Lung (tissue), 12 donors: ENCODE results near the gene AJM1. TPM values are rescaled to one million over a fixed set of nuclear protein-coding genes. Genes with fewer than 3 reads are reported as not detected.

Source experiments
- ATAC-seq: fragments of 200-7000 bp; cut with Tn5 transposase; one replicate; pipeline ENCODE4 v1.9.1; 2020; ENCODE audit warnings: moderate number of reproducible peaks; ENCODE audit not compliant: insufficient read depth, low FRiP score
- DNase-seq, 3 donors: peaks; one replicate each; pipeline ENCODE4 v3.0.0-alpha.2; 2013 to 2017
- H3K27ac ChIP-seq, 2 donors: one replicate each; pipeline ENCODE4 v1.5.1; 2013; ENCODE audit warnings: mild to moderate bottlenecking in 2 of 2, moderate library complexity in 2 of 2, control low read depth in 1 of 2, inconsistent platforms in 1 of 2, low read depth in 1 of 2, low read length in 1 of 2
- H3K27me3 ChIP-seq, 3 donors: one replicate each; pipeline ENCODE4 v1.5.1; 2013; ENCODE audit warnings: low read length in 2 of 3; ENCODE audit not compliant: control insufficient read depth in 3 of 3, insufficient read depth in 3 of 3
- H3K36me3 ChIP-seq, 4 donors: one replicate each; pipeline ENCODE4 v1.5.1; 2013; ENCODE audit warnings: low read length in 4 of 4, mild to moderate bottlenecking in 1 of 4, moderate library complexity in 1 of 4; ENCODE audit not compliant: control insufficient read depth in 4 of 4, insufficient read depth in 4 of 4
- H3K4me1 ChIP-seq, 5 donors: one replicate each; pipeline ENCODE4 v1.5.1; 2013; ENCODE audit warnings: low read length in 5 of 5, mild to moderate bottlenecking in 2 of 5, moderate library complexity in 1 of 5; ENCODE audit not compliant: control insufficient read depth in 5 of 5, insufficient read depth in 5 of 5
- H3K4me3 ChIP-seq: one replicate; pipeline ENCODE4 v1.5.1; 2013; ENCODE audit warnings: mild to moderate bottlenecking, control low read depth, moderate library complexity
- H3K9ac ChIP-seq, 2 donors: one replicate each; pipeline ENCODE4 v1.5.1; 2013; ENCODE audit warnings: low read length in 2 of 2, control low read depth in 1 of 2; ENCODE audit not compliant: insufficient read depth in 1 of 2
- H3K9me3 ChIP-seq, 4 donors: one replicate each; pipeline ENCODE4 v1.5.1; 2013; ENCODE audit warnings: low read length in 3 of 4, mild to moderate bottlenecking in 1 of 4, moderate library complexity in 1 of 4; ENCODE audit not compliant: control insufficient read depth in 4 of 4, insufficient read depth in 3 of 4
- WGBS, 2 donors: extraction: QIAGEN DNeasy Blood & Tissue Kit; methylation state at CpG; one replicate each; pipeline ENCODE4 v1.1.7; 2013; 5-methylcytosine and 5-hydroxymethylcytosine counted together
- polyA plus RNA-seq, 2 donors: library from polyadenylated mRNA; stranded (reverse); fragments of 200-250 nt; gene quantifications; one replicate each; pipeline ENCODE4 v1.2.1, GENCODE V29; 2013
- total RNA-seq, 2 donors: library from RNA; depleted of rRNA in 1 of 2; stranded (reverse); fragments of >200 nt in 1 of 2; gene quantifications; one replicate each; pipeline ENCODE4 v1.2.1, GENCODE V29; 2014 to 2021
- TF ChIP-seq, protein P1 (sequence below): IDR thresholded peaks from 2 replicates; pipeline ENCODE4 v1.5.1; 2012; ENCODE audit warnings: mild to moderate bottlenecking; ENCODE audit errors: control extremely low read depth, extremely low read depth
- donor health status: control.
- donor health status: control.
- donor health status: Bipolar disorder and iron deficiency.
- donor health status: healthy.
- donor health status: DM: yes; HTN: yes; CAD: no.

Gene AJM1
- total and polyA plus RNA-seq, 4 donors = 1.1 to 4.3 (median 1.5) TPM

GRCh38 chr9:136847088-136847825 lies 5.0 kb downstream of the AJM1 start:
- peak overlapping the region; percentile 38 for H3K4me3 ChIP-seq
- peaks cover 3 to 21% (median 8%) of the 10 kb centered on the region in 3 donors for H3K27me3 ChIP-seq
- WGBS, 2 donors = 1 to 3% methylated on average over 48 to 75 of the region's 75 CpGs
- peak; percentile 52 to 71 (median 67) for DNase-seq
- TF ChIP-seq, protein P1, sequence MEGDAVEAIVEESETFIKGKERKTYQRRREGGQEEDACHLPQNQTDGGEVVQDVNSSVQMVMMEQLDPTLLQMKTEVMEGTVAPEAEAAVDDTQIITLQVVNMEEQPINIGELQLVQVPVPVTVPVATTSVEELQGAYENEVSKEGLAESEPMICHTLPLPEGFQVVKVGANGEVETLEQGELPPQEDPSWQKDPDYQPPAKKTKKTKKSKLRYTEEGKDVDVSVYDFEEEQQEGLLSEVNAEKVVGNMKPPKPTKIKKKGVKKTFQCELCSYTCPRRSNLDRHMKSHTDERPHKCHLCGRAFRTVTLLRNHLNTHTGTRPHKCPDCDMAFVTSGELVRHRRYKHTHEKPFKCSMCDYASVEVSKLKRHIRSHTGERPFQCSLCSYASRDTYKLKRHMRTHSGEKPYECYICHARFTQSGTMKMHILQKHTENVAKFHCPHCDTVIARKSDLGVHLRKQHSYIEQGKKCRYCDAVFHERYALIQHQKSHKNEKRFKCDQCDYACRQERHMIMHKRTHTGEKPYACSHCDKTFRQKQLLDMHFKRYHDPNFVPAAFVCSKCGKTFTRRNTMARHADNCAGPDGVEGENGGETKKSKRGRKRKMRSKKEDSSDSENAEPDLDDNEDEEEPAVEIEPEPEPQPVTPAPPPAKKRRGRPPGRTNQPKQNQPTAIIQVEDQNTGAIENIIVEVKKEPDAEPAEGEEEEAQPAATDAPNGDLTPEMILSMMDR = no peak
- peaks cover 0 to 6% (median 2%) of the 10 kb centered on the region in 4 donors for H3K36me3 ChIP-seq
- peaks cover 3 to 28% (median 9%) of the 10 kb centered on the region in 5 donors for H3K4me1 ChIP-seq
- peak overlapping the region in 1 of 2 donors; percentile 75 for H3K27ac ChIP-seq
- peak; percentile 7 for ATAC-seq
- H3K9me3 ChIP-seq = peaks cover 0 to 3% (median 0%) of the 10 kb centered on the region in 4 donors
- no peak overlapping the region for H3K9ac ChIP-seq

DNA sequence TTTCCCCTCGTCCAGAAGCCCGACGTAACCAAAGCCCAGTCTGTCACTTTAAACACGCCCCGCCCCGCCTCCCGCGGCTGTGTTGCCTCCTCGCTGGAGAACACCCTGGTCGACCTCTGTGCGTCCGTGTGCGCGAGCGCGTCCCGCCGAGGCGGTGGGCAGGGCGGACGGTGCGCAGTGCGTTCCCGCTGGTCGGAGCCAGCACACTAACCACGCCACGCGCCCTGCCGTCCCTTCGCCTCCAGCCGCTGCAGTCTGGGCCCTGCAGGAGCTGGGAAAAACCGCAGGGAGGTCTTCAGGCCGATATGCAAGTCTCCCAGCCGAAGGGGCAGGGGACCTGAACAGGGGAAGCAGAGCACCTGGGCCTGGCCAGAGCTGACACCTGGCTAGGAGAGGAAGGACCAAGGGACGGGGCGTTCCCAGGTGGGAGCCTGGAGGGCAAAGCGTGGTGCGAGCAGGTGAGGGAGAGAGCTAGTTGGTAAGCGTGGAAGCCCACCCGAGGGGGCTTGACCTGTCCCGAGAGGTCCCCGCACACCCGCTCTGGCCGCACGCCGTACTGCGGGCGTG lies 5.6 kb downstream of the AJM1 start:
- peak overlapping the region; percentile 38 for H3K4me3 ChIP-seq
- peaks cover 0 to 3% (median 0%) of the 10 kb centered on the region in 4 donors for H3K9me3 ChIP-seq
- DNase-seq = peak; percentile 60 to 73 (median 69)
- 1% methylated on average over 47 to 48 of the region's 48 CpGs for WGBS, 2 donors
- TF ChIP-seq, protein P1 = no peak
- peak; percentile 63 for ATAC-seq
- H3K27me3 ChIP-seq = peaks cover 3 to 21% (median 8%) of the 10 kb centered on the region in 3 donors
- H3K36me3 ChIP-seq = peaks cover 0 to 6% (median 2%) of the 10 kb centered on the region in 4 donors
- peaks cover 3 to 24% (median 9%) of the 10 kb centered on the region in 5 donors for H3K4me1 ChIP-seq
- H3K27ac ChIP-seq = peak overlapping the region; percentile 71 to 75
- no peak overlapping the region for H3K9ac ChIP-seq

DNA sequence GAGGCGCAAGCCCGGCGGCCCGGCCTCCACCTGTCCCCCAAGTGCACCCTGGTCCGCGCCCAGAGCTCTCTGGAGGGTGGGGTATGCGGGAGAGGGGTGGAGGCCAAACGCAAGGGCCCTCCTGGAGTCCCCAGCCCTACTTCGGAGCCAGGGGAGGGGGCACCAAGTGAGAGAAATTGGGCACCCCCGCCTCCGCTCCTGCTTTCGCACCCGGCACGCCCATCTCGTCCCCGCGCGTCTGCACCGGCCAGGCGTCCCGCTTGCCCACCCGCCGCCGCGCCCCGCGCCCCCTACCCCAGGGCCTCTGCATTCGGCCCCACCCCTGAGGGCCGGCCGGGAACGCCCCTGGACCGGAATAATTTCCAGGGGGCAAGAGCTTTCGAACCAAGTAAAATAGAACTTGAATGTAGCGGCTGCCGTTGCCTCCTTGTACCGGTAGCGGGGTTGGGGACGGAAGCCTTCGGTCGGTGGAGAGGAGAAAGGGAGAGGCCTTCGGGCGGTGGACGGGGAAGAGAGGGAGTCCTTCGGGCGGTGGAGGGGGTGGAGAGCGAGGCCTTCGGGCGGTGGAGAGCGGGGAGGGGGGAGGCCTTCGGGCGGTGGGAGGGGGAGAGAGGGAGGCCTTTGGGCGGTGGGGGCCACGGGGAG lies 6.2 kb downstream of the AJM1 start:
- Histone ChIP-seq H3K27me3 (peaks cover under 1 to 16% (median 8%) of the 10 kb centered on the region in 3 donors), H3K27ac (peak overlapping the region; percentile 78 to 88), H3K36me3 (peaks cover 0 to 6% (median 2%) of the 10 kb centered on the region in 4 donors), H3K9me3 (peaks cover 0 to 3% (median 0%) of the 10 kb centered on the region in 4 donors), H3K4me3 (peak overlapping the region; percentile 38), H3K4me1 (peaks cover 3 to 23% (median 9%) of the 10 kb centered on the region in 5 donors), H3K9ac (no peak overlapping the region)
- TF ChIP-seq, protein P1 = no peak
- no peak for DNase-seq
- peak; percentile 1 for ATAC-seq
- 1% methylated on average over 43 to 53 of the region's 53 CpGs for WGBS, 2 donors
